OCI-LY7 (cell line): ENCODE data around the gene BIRC5.

Source experiments
- CTCF ChIP-seq: fragments of 200-600 bp; sonication (generic); conservative IDR thresholded peaks from 2 replicates; pipeline ENCODE4 v1.5.1; 2014; ENCODE audit warnings: mild to moderate bottlenecking, antibody characterized with exemption, low read length, moderate library complexity, mixed read lengths
- EZH2phosphoT487 ChIP-seq: fragments of 200-600 bp; sonication (generic); IDR thresholded peaks from 2 replicates; pipeline ENCODE4 v1.6.1; 2018; ENCODE audit warnings: low read depth, borderline replicate concordance, mild to moderate bottlenecking, mixed run types, antibody characterized with exemption, low read length, moderate library complexity, mixed read lengths

- no peak for TF ChIP-seq CTCF
- TF ChIP-seq EZH2phosphoT487: no peak
These were observed 38.1 kb downstream of the BIRC5 start for GRCh38 chr17:78252111-78252634.
